GM21619 (cell line): ENCODE measurements around the gene RPL38.

ENCODE experiments used
- ATAC-seq: cut with Tn5 transposase; IDR thresholded peaks from one replicate; pipeline ENCODE4 v1.9.1; 2021; ENCODE audit not compliant: unreplicated experiment

RPL38 gene

GRCh38 chr17:74224959-74225725 is 21.7 kb downstream of the RPL38 start:
- no peak for ATAC-seq

GRCh38 chr17:74226252-74226651 is 22.8 kb downstream of the RPL38 start:
- ATAC-seq, result no peak

GRCh38 chr17:74227271-74228080 is 24.0 kb downstream of the RPL38 start:
- ATAC-seq, result no peak

GRCh38 chr17:74228306-74228978 is 25.0 kb downstream of the RPL38 start:
- no peak for ATAC-seq

- ATAC-seq, result no peak
Observed at GRCh38 chr17:74230896-74231295, 27.4 kb downstream of the RPL38 start.

- ATAC-seq, result no peak
Observed at GRCh38 chr17:74231928-74232907, 28.7 kb downstream of the RPL38 start.

- ATAC-seq, result no peak
Observed at GRCh38 chr17:74233937-74234336, 30.5 kb downstream of the RPL38 start.

- ATAC-seq, result no peak
Observed at GRCh38 chr17:74234486-74234885, 31.0 kb downstream of the RPL38 start.

- no peak for ATAC-seq
Observed at GRCh38 chr17:74235040-74235581, 31.6 kb downstream of the RPL38 start.

GRCh38 chr17:74235911-74236371 is 32.5 kb downstream of the RPL38 start:
- ATAC-seq, result no peak

GRCh38 chr17:74237321-74237720 is 33.8 kb downstream of the RPL38 start:
- no peak for ATAC-seq

GRCh38 chr17:74239172-74239571 is 35.7 kb downstream of the RPL38 start:
- ATAC-seq, result no peak

- ATAC-seq, result no peak
Observed at GRCh38 chr17:74240618-74241205, 37.2 kb downstream of the RPL38 start.

GRCh38 chr17:74241431-74241830 is 38.0 kb downstream of the RPL38 start:
- ATAC-seq, result no peak

GRCh38 chr17:74241847-74242246 is 38.4 kb downstream of the RPL38 start:
- ATAC-seq, result no peak

GRCh38 chr17:74243013-74243755 is 39.7 kb downstream of the RPL38 start:
- ATAC-seq, result no peak

GRCh38 chr17:74244128-74244527 is 40.6 kb downstream of the RPL38 start:
- ATAC-seq, result no peak

- ATAC-seq, result no peak
Observed at GRCh38 chr17:74244548-74244947, 41.1 kb downstream of the RPL38 start.
